ENCODE results near the gene PTPN20.

DNA sequence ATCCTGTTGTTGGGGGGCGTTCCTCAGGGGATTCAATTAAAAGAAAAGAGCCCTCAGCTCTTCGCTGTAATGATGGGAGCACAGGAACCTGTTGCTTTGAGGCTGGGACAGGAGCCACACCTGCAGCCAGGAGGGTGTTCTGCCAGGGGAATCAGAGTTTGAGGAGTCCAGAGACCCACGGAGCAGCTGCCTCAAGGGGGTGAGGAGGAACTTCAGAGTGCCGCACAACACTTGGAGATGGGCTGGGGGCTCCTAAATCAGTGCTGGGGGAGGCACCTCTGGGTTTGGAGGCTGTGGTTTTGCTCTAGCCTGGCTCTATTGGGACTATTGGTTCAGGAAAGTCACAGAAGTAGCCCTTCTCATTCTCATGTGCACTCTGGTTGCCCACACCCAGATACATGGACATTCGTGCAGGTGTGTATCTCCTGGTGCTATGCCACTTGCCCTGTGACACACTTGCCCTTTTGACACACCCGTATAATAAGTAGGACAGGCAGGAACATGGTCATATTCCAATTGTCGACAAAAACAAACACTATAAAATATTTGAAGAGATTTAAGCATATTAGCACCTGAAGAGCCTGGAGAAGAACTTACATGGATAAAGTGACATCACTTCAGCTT, 98.1 kb downstream of the PTPN20 start:
- TF ChIP-seq, protein P1, sequence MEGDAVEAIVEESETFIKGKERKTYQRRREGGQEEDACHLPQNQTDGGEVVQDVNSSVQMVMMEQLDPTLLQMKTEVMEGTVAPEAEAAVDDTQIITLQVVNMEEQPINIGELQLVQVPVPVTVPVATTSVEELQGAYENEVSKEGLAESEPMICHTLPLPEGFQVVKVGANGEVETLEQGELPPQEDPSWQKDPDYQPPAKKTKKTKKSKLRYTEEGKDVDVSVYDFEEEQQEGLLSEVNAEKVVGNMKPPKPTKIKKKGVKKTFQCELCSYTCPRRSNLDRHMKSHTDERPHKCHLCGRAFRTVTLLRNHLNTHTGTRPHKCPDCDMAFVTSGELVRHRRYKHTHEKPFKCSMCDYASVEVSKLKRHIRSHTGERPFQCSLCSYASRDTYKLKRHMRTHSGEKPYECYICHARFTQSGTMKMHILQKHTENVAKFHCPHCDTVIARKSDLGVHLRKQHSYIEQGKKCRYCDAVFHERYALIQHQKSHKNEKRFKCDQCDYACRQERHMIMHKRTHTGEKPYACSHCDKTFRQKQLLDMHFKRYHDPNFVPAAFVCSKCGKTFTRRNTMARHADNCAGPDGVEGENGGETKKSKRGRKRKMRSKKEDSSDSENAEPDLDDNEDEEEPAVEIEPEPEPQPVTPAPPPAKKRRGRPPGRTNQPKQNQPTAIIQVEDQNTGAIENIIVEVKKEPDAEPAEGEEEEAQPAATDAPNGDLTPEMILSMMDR (IDR thresholded peaks at IDR 0.05) = no peak
- TF ChIP-seq, protein P2, sequence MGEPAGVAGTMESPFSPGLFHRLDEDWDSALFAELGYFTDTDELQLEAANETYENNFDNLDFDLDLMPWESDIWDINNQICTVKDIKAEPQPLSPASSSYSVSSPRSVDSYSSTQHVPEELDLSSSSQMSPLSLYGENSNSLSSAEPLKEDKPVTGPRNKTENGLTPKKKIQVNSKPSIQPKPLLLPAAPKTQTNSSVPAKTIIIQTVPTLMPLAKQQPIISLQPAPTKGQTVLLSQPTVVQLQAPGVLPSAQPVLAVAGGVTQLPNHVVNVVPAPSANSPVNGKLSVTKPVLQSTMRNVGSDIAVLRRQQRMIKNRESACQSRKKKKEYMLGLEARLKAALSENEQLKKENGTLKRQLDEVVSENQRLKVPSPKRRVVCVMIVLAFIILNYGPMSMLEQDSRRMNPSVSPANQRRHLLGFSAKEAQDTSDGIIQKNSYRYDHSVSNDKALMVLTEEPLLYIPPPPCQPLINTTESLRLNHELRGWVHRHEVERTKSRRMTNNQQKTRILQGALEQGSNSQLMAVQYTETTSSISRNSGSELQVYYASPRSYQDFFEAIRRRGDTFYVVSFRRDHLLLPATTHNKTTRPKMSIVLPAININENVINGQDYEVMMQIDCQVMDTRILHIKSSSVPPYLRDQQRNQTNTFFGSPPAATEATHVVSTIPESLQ (CRISPR knock-in tag; IDR thresholded peaks at IDR 0.05) = no peak
- TF ChIP-seq ZNF232 (CRISPR knock-in tag; IDR thresholded peaks at IDR 0.05) = no peak
- no peak for TF ChIP-seq SP1 (CRISPR knock-in tag; conservative IDR thresholded peaks at IDR 0.05)
- no peak for TF ChIP-seq ETV6 (CRISPR knock-in tag; IDR thresholded peaks at IDR 0.05)

Data from WTC11 (cell line).